Activated T-cell treated with anti-CD3 and anti-CD28 coated beads, Interleukin-2, amount 50 U/mL, for 48 hours (primary cell): Measurements from ENCODE around the gene EVI5L.

ENCODE experiments used
- DNase-seq, 2 experiments: peaks; one replicate each; pipeline ENCODE4 v3.0.0-alpha.2; 2020

Gene EVI5L

GRCh38 chr19:7817801-7818200, 12.2 kb upstream of the EVI5L start:
- no peak for DNase-seq

GRCh38 chr19:7818806-7819205, 11.2 kb upstream of the EVI5L start:
- no peak for DNase-seq

- DNase-seq = no peak
These were observed 10.7 kb upstream of the EVI5L start for GRCh38 chr19:7819337-7819736.

GRCh38 chr19:7820588-7820987, 9.4 kb upstream of the EVI5L start:
- DNase-seq = no peak

- no peak for DNase-seq
These were observed 7.0 kb upstream of the EVI5L start for GRCh38 chr19:7822910-7823515.

- no peak for DNase-seq
These were observed 6.2 kb upstream of the EVI5L start for GRCh38 chr19:7823686-7824301.

GRCh38 chr19:7829166-7829520, 875 bp upstream of the EVI5L start:
- no peak for DNase-seq

GRCh38 chr19:7830272-7830771, 304 bp downstream of the EVI5L start:
- no peak for DNase-seq

GRCh38 chr19:7830823-7831222, 805 bp downstream of the EVI5L start:
- no peak for DNase-seq

- no peak for DNase-seq
These were observed 1.4 kb downstream of the EVI5L start for GRCh38 chr19:7831452-7831851.

GRCh38 chr19:7832009-7832408, 2.0 kb downstream of the EVI5L start:
- no peak for DNase-seq

- DNase-seq = no peak
These were observed 2.8 kb downstream of the EVI5L start for GRCh38 chr19:7832781-7833180.

- DNase-seq = no peak
These were observed 3.4 kb downstream of the EVI5L start for GRCh38 chr19:7833225-7834099.

GRCh38 chr19:7839476-7839875, 9.5 kb downstream of the EVI5L start:
- DNase-seq = no peak

GRCh38 chr19:7840629-7841028, 10.6 kb downstream of the EVI5L start:
- DNase-seq = no peak

GRCh38 chr19:7841751-7842660, 12.0 kb downstream of the EVI5L start:
- DNase-seq = no peak

- no peak for DNase-seq
These were observed 12.8 kb downstream of the EVI5L start for GRCh38 chr19:7842661-7843294.

GRCh38 chr19:7843521-7843920, 13.5 kb downstream of the EVI5L start:
- no peak for DNase-seq

- no peak for DNase-seq
These were observed 14.4 kb downstream of the EVI5L start for GRCh38 chr19:7844405-7844804.

- DNase-seq = no peak
These were observed 14.9 kb downstream of the EVI5L start for GRCh38 chr19:7844951-7845350.

GRCh38 chr19:7845390-7846154, 15.6 kb downstream of the EVI5L start:
- no peak for DNase-seq
